ENCODE data around the gene FMNL2.

- TF ChIP-seq CTCF (IDR thresholded peaks at IDR 0.05): no peak
- TF ChIP-seq POLR2A (IDR thresholded peaks at IDR 0.05; ENCODE audit: low read depth): no peak
- TF ChIP-seq EP300 (IDR thresholded peaks at IDR 0.05): no peak
Observed at GRCh38 chr2:152509772-152510491, 175.0 kb downstream of the FMNL2 start.

Measured in esophagus muscularis mucosa (tissue), 4 donors.